HEK293 (cell line): ENCODE measurements around the gene ZBTB20.

Experiments used
- KLF1 ChIP-seq: fragments of 450-650 bp; formaldehyde crosslinking; IDR thresholded peaks from 2 replicates; pipeline ENCODE4 v1.5.1; 2016; ENCODE audit warnings: missing biosample characterization, missing genetic modification characterization
- SALL2 ChIP-seq: fragments of 450-650 bp; formaldehyde crosslinking; IDR thresholded peaks from 2 replicates; pipeline ENCODE4 v1.5.0; 2017; ENCODE audit warnings: missing biosample characterization, mild to moderate bottlenecking, missing genetic modification characterization, borderline replicate concordance
- ZBTB8A ChIP-seq: fragments of 450-650 bp; formaldehyde crosslinking; IDR thresholded peaks from 2 replicates; pipeline ENCODE4 v1.5.1; 2016; ENCODE audit warnings: missing biosample characterization, missing genetic modification characterization
- ZNF138 ChIP-seq: fragments of 450-650 bp; formaldehyde crosslinking; IDR thresholded peaks from 2 replicates; pipeline ENCODE4 v1.5.1; 2016; ENCODE audit warnings: missing biosample characterization, missing genetic modification characterization, borderline replicate concordance
- ZNF311 ChIP-seq: fragments of 450-650 bp; formaldehyde crosslinking; IDR thresholded peaks from 2 replicates; pipeline ENCODE4 v1.5.1; 2017; ENCODE audit warnings: missing biosample characterization, missing genetic modification characterization, borderline replicate concordance
- ZNF558 ChIP-seq: fragments of 450-650 bp; formaldehyde crosslinking; IDR thresholded peaks from 2 replicates; pipeline ENCODE4 v1.5.1; 2016; ENCODE audit warnings: missing biosample characterization, missing genetic modification characterization
- ZNF629 ChIP-seq: fragments of 450-650 bp; formaldehyde crosslinking; IDR thresholded peaks from 2 replicates; pipeline ENCODE4 v1.5.1; 2017; ENCODE audit warnings: missing biosample characterization, missing genetic modification characterization
- ZNF792 ChIP-seq: fragments of 450-650 bp; formaldehyde crosslinking; IDR thresholded peaks from 2 replicates; pipeline ENCODE4 v1.5.1; 2016; ENCODE audit warnings: missing biosample characterization, missing genetic modification characterization
- TF ChIP-seq, protein P1 (sequence below): fragments of 450-650 bp; formaldehyde crosslinking; IDR thresholded peaks from 2 replicates; pipeline ENCODE4 v1.5.1; 2016; ENCODE audit warnings: missing biosample characterization, missing genetic modification characterization
- TF ChIP-seq, protein P2 (sequence below): fragments of 450-650 bp; formaldehyde crosslinking; IDR thresholded peaks from 2 replicates; pipeline ENCODE4 v1.5.1; 2017; ENCODE audit warnings: missing biosample characterization, missing genetic modification characterization

DNA sequence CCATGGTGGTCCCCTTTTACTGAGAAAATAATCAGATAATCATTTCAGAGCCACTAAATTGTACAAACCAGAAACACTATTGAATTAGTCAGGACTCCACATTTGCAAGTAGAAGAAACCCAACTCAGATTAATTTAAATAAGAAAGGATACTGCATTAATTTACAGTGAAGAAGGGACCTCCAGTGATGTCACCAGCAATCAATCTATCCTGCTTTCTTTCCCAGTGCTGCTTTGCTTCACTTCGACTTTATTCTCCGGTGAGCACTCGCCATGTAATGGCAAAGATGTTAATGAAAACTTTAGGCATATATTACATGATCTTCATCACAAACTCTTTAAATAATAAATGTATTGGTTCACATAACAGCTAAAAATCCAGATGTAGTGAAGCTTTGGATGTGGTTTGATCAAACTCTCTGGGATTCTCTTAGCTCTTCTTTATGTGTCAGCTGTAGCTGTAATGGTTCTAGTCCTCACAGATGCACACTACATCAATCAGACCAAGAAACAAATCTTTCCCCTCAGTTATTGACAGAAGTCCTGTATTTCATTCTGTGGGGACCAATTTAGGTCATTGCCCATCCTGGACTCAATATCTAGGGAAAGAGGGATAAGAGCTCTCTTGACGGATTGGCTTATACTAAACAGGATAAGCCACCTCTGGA lies 14.2 kb upstream of the ZBTB20 start:
- TF ChIP-seq, protein P1, sequence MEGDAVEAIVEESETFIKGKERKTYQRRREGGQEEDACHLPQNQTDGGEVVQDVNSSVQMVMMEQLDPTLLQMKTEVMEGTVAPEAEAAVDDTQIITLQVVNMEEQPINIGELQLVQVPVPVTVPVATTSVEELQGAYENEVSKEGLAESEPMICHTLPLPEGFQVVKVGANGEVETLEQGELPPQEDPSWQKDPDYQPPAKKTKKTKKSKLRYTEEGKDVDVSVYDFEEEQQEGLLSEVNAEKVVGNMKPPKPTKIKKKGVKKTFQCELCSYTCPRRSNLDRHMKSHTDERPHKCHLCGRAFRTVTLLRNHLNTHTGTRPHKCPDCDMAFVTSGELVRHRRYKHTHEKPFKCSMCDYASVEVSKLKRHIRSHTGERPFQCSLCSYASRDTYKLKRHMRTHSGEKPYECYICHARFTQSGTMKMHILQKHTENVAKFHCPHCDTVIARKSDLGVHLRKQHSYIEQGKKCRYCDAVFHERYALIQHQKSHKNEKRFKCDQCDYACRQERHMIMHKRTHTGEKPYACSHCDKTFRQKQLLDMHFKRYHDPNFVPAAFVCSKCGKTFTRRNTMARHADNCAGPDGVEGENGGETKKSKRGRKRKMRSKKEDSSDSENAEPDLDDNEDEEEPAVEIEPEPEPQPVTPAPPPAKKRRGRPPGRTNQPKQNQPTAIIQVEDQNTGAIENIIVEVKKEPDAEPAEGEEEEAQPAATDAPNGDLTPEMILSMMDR (tag by site-specific recombination) = no peak
- TF ChIP-seq ZBTB8A = no peak
- no peak for TF ChIP-seq SALL2
- no peak for TF ChIP-seq ZNF558 (tag by site-specific recombination)
- TF ChIP-seq ZNF311 (tag by site-specific recombination) = no peak
- no peak for TF ChIP-seq ZNF792 (tag by site-specific recombination)
- TF ChIP-seq KLF1 (tag by site-specific recombination) = no peak
- no peak for TF ChIP-seq ZNF629 (tag by site-specific recombination)
- TF ChIP-seq, protein P2, sequence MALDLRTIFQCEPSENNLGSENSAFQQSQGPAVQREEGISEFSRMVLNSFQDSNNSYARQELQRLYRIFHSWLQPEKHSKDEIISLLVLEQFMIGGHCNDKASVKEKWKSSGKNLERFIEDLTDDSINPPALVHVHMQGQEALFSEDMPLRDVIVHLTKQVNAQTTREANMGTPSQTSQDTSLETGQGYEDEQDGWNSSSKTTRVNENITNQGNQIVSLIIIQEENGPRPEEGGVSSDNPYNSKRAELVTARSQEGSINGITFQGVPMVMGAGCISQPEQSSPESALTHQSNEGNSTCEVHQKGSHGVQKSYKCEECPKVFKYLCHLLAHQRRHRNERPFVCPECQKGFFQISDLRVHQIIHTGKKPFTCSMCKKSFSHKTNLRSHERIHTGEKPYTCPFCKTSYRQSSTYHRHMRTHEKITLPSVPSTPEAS (tag by site-specific recombination) = no peak
- no peak for TF ChIP-seq ZNF138 (tag by site-specific recombination)
